ENCODE data around the gene ITCH. TPM values are rescaled to one million over a fixed set of nuclear protein-coding genes. Genes with fewer than 3 reads are reported as not detected.

Gene ITCH
- total and polyA plus RNA-seq, 2 donors (not counting 3 experiments of a cell fraction or from before 2014, with no cell fraction given), result 6.4 to 57.4 TPM

- ChIA-PET POLR2A (no interaction called here), CTCF (no interaction called here)
- intact Hi-C loops (cut with micrococcal nuclease), result loop anchor here (5.0 kb wide), 1 partner anchor 98 kb away; no protein-coding TSS in a partner anchor
- Histone ChIP-seq H3K4me2 (ENCODE audit: insufficient read depth, low read length) (no peak overlapping the region), H3K79me2 (ENCODE audit: control insufficient read depth, insufficient read depth, low read length) (peaks cover 50% of the 10 kb centered on the region), H3K27me3 (ENCODE audit: control insufficient read depth in 2 of 2, insufficient read depth in 2 of 2, low read length in 2 of 2) (no peaks in the 10 kb centered on the region), H3K9me3 (replicated peaks; ENCODE audit: control insufficient read depth, insufficient read depth, low read length) (no peaks in the 10 kb centered on the region), H2AFZ (ENCODE audit: low read depth, low read length) (no peak overlapping the region), H3K27ac (ENCODE audit: insufficient read depth, low read depth, low read length) (no peak overlapping the region), H3K36me3 (ENCODE audit: control insufficient read depth in 2 of 2, extremely low read depth in 1 of 2, insufficient read depth in 2 of 2, low read length in 2 of 2) (peaks cover 1 to 11% of the 10 kb centered on the region in 2 experiments), H3K9me1 (replicated peaks; ENCODE audit: control insufficient read depth, extremely low read depth, insufficient read depth, low read length) (no peaks in the 10 kb centered on the region), H3K4me3 (replicated peaks in 1 of 3; ENCODE audit: insufficient read depth in 1 of 3, low read depth in 1 of 3, low read length in 3 of 3) (no peak overlapping the region), H3K4me1 (ENCODE audit: control insufficient read depth, extremely low read depth, insufficient read depth, low read length) (peaks cover 13% of the 10 kb centered on the region), H4K20me1 (replicated peaks; ENCODE audit: control insufficient read depth, extremely low read depth, insufficient read depth, low read length) (peaks cover 5% of the 10 kb centered on the region), H3K9ac (replicated peaks; ENCODE audit: extremely low read depth, insufficient read depth, low read length) (no peak overlapping the region)
- dilution Hi-C loops (cut with MboI; ENCODE audit: extremely low pct_ligation_motif_present, low sequenced_read_pairs), result no loop called here
- DNase-seq (ENCODE audit: low read depth, low spot score) (no peak), FAIRE-seq (no peak)
- no TSS peak for BruUV-seq (replicated peaks)
- TF ChIP-seq POLR2A (IDR thresholded peaks at IDR 0.05; ENCODE audit: low read depth, low read length), result no peak
- no peak for TF ChIP-seq CTCF (IDR thresholded peaks at IDR 0.05; ENCODE audit: extremely low read depth in 1 of 2, insufficient read depth in 1 of 2, low read depth in 1 of 2, low read length in 2 of 2)
- no peak for TF ChIP-seq MYC (IDR thresholded peaks at IDR 0.05; ENCODE audit: low read depth, low read length)
- no peak for TF ChIP-seq POLR2AphosphoS5 (IDR thresholded peaks at IDR 0.05; ENCODE audit: insufficient read depth, low read depth, low read length)
- TF ChIP-seq GATA2 (IDR thresholded peaks at IDR 0.05; ENCODE audit: insufficient read depth, insufficient read length, low read depth, low read length), result no peak
- TF ChIP-seq MAX (IDR thresholded peaks at IDR 0.05; ENCODE audit: insufficient read depth, insufficient read length), result no peak
- no peak for TF ChIP-seq EZH2 (IDR thresholded peaks at IDR 0.05; ENCODE audit: borderline replicate concordance, low read depth, low read length, severe bottlenecking)
- no peak for TF ChIP-seq FOS (IDR thresholded peaks at IDR 0.05; ENCODE audit: borderline replicate concordance, insufficient read depth, low read length)
Measured at GRCh38 chr20:34410336-34410735, 47.3 kb downstream of the ITCH start.

All from endothelial cell of umbilical vein (primary cell).